ENCODE data around the gene TNRC6B.
A peak's percentile ranks its signal among the peaks of the same experiment; 100 is the strongest.
"Not testable (repeated sequence)": the region's sequence is repeated elsewhere in the genome, so short reads cannot be mapped to it uniquely, and the experiment has no call there.

Gene TNRC6B

GRCh38 chr22:40165537-40165936 is 12.2 kb upstream of the TNRC6B start:
- not testable (repeated sequence) for H3K9me3 ChIP-seq (ENCODE audit: insufficient read depth, low read depth, low read length); H3K9ac ChIP-seq (ENCODE audit: low read depth, low read length); H3K4me1 ChIP-seq (ENCODE audit: insufficient read depth, low read length); H3K36me3 ChIP-seq (ENCODE audit: insufficient read depth, low read depth, low read length); H3K4me3 ChIP-seq (ENCODE audit: low read length); H3K27ac ChIP-seq (ENCODE audit: low read length); H3K27me3 ChIP-seq (ENCODE audit: insufficient read depth, low read length)

- H3K4me3 ChIP-seq (ENCODE audit: low read length) = no peak overlapping the region
- no peak overlapping the region for H3K27ac ChIP-seq (ENCODE audit: low read length)
- H3K36me3 ChIP-seq (ENCODE audit: insufficient read depth, low read depth, low read length) = no peaks in the 10 kb centered on the region
- peaks cover 20% of the 10 kb centered on the region for H3K4me1 ChIP-seq (ENCODE audit: insufficient read depth, low read length)
- H3K27me3 ChIP-seq (ENCODE audit: insufficient read depth, low read length) = no peaks in the 10 kb centered on the region
- H3K9me3 ChIP-seq (ENCODE audit: insufficient read depth, low read depth, low read length) = no peaks in the 10 kb centered on the region
- no peak overlapping the region; the same call in 1 of the 2 replicates for H3K9ac ChIP-seq (ENCODE audit: low read depth, low read length)
Measured at GRCh38 chr22:40175611-40176244, 2.0 kb upstream of the TNRC6B start.

- Histone ChIP-seq H3K9ac (ENCODE audit: low read depth, low read length) (peak overlapping the region; percentile 71; the same call in 1 of the 2 replicates), H3K36me3 (ENCODE audit: insufficient read depth, low read depth, low read length) (no peaks in the 10 kb centered on the region), H3K4me3 (ENCODE audit: low read length) (peak overlapping the region; percentile 97), H3K9me3 (ENCODE audit: insufficient read depth, low read depth, low read length) (no peaks in the 10 kb centered on the region), H3K4me1 (ENCODE audit: insufficient read depth, low read length) (peaks cover 28% of the 10 kb centered on the region), H3K27ac (ENCODE audit: low read length) (peak overlapping the region; percentile 91), H3K27me3 (ENCODE audit: insufficient read depth, low read length) (no peaks in the 10 kb centered on the region)
Measured at GRCh38 chr22:40176921-40177737, 596 bp upstream of the TNRC6B start.

GRCh38 chr22:40178417-40179409 is 988 bp downstream of the TNRC6B start:
- Histone ChIP-seq H3K9ac (ENCODE audit: low read depth, low read length) (peak overlapping the region; percentile 100), H3K36me3 (ENCODE audit: insufficient read depth, low read depth, low read length) (no peaks in the 10 kb centered on the region), H3K27me3 (ENCODE audit: insufficient read depth, low read length) (no peaks in the 10 kb centered on the region), H3K27ac (ENCODE audit: low read length) (peak overlapping the region; percentile 96), H3K4me3 (ENCODE audit: low read length) (peak overlapping the region; percentile 97), H3K9me3 (ENCODE audit: insufficient read depth, low read depth, low read length) (no peaks in the 10 kb centered on the region), H3K4me1 (ENCODE audit: insufficient read depth, low read length) (peaks cover 41% of the 10 kb centered on the region)

- H3K9me3 ChIP-seq (ENCODE audit: insufficient read depth, low read depth, low read length) = no peaks in the 10 kb centered on the region
- peaks cover 41% of the 10 kb centered on the region for H3K4me1 ChIP-seq (ENCODE audit: insufficient read depth, low read length)
- H3K4me3 ChIP-seq (ENCODE audit: low read length) = peak overlapping the region; percentile 97
- peak overlapping the region; percentile 96 for H3K27ac ChIP-seq (ENCODE audit: low read length)
- peak overlapping the region; percentile 100 for H3K9ac ChIP-seq (ENCODE audit: low read depth, low read length)
- H3K27me3 ChIP-seq (ENCODE audit: insufficient read depth, low read length) = no peaks in the 10 kb centered on the region
- no peaks in the 10 kb centered on the region for H3K36me3 ChIP-seq (ENCODE audit: insufficient read depth, low read depth, low read length)
Measured at GRCh38 chr22:40179526-40179925, 1.8 kb downstream of the TNRC6B start.

GRCh38 chr22:40180403-40180802 is 2.7 kb downstream of the TNRC6B start:
- peak overlapping the region; percentile 100; the same call in 1 of the 2 replicates for H3K9ac ChIP-seq (ENCODE audit: low read depth, low read length)
- H3K4me1 ChIP-seq (ENCODE audit: insufficient read depth, low read length) = peaks cover 40% of the 10 kb centered on the region

GRCh38 chr22:40181323-40181722 is 3.6 kb downstream of the TNRC6B start:
- Histone ChIP-seq H3K4me3 (ENCODE audit: low read length) (peak overlapping the region; percentile 97; the same call in 1 of the 2 replicates), H3K27ac (ENCODE audit: low read length) (no peak overlapping the region), H3K27me3 (ENCODE audit: insufficient read depth, low read length) (no peaks in the 10 kb centered on the region), H3K9ac (ENCODE audit: low read depth, low read length) (no peak overlapping the region), H3K9me3 (ENCODE audit: insufficient read depth, low read depth, low read length) (no peaks in the 10 kb centered on the region), H3K4me1 (ENCODE audit: insufficient read depth, low read length) (peaks cover 37% of the 10 kb centered on the region), H3K36me3 (ENCODE audit: insufficient read depth, low read depth, low read length) (no peaks in the 10 kb centered on the region)

More at GRCh38 chr22:40180403-40180802, 2.7 kb downstream of the TNRC6B start:
- Histone ChIP-seq H3K27ac (ENCODE audit: low read length) (no peak overlapping the region), H3K9me3 (ENCODE audit: insufficient read depth, low read depth, low read length) (no peaks in the 10 kb centered on the region), H3K27me3 (ENCODE audit: insufficient read depth, low read length) (no peaks in the 10 kb centered on the region), H3K4me3 (ENCODE audit: low read length) (peak overlapping the region; percentile 97), H3K36me3 (ENCODE audit: insufficient read depth, low read depth, low read length) (no peaks in the 10 kb centered on the region)

- peak overlapping the region; percentile 3; the same call in 1 of the 2 replicates for H3K4me3 ChIP-seq (ENCODE audit: low read length)
- H3K27ac ChIP-seq (ENCODE audit: low read length) = no peak overlapping the region
Measured at GRCh38 chr22:40182231-40182835, 4.6 kb downstream of the TNRC6B start.

GRCh38 chr22:40183029-40183581 is 5.4 kb downstream of the TNRC6B start:
- Histone ChIP-seq H3K27ac (ENCODE audit: low read length) (peak overlapping the region; percentile 53), H3K9me3 (ENCODE audit: insufficient read depth, low read depth, low read length) (no peaks in the 10 kb centered on the region), H3K9ac (ENCODE audit: low read depth, low read length) (peak overlapping the region; percentile 23; the same call in 1 of the 2 replicates), H3K4me3 (ENCODE audit: low read length) (peak overlapping the region; percentile 3; the same call in 1 of the 2 replicates), H3K27me3 (ENCODE audit: insufficient read depth, low read length) (no peaks in the 10 kb centered on the region), H3K36me3 (ENCODE audit: insufficient read depth, low read depth, low read length) (no peaks in the 10 kb centered on the region), H3K4me1 (ENCODE audit: insufficient read depth, low read length) (peaks cover 36% of the 10 kb centered on the region)

More at GRCh38 chr22:40182231-40182835, 4.6 kb downstream of the TNRC6B start:
- H3K9ac ChIP-seq (ENCODE audit: low read depth, low read length) = no peak overlapping the region; the same call in 1 of the 2 replicates
- H3K36me3 ChIP-seq (ENCODE audit: insufficient read depth, low read depth, low read length) = no peaks in the 10 kb centered on the region
- H3K9me3 ChIP-seq (ENCODE audit: insufficient read depth, low read depth, low read length) = no peaks in the 10 kb centered on the region
- H3K27me3 ChIP-seq (ENCODE audit: insufficient read depth, low read length) = no peaks in the 10 kb centered on the region
- peaks cover 36% of the 10 kb centered on the region for H3K4me1 ChIP-seq (ENCODE audit: insufficient read depth, low read length)

- not testable (repeated sequence) for H3K27ac ChIP-seq (ENCODE audit: low read length); H3K9ac ChIP-seq (ENCODE audit: low read depth, low read length); H3K27me3 ChIP-seq (ENCODE audit: insufficient read depth, low read length); H3K36me3 ChIP-seq (ENCODE audit: insufficient read depth, low read depth, low read length); H3K4me3 ChIP-seq (ENCODE audit: low read length); H3K9me3 ChIP-seq (ENCODE audit: insufficient read depth, low read depth, low read length)
- peaks cover 36% of the 10 kb centered on the region for H3K4me1 ChIP-seq (ENCODE audit: insufficient read depth, low read length)
Measured at GRCh38 chr22:40183603-40184002, 5.9 kb downstream of the TNRC6B start.
